Hepatocyte (in vitro differentiated cells): ENCODE measurements around the gene NTN4.

Experiments used
- EZH2 ChIP-seq: fragments of 200-600 bp; sonication (generic); IDR thresholded peaks from 2 replicates; pipeline ENCODE4 v1.6.1; 2016; ENCODE audit warnings: antibody characterized with exemption, mild to moderate bottlenecking, borderline replicate concordance
- TF ChIP-seq, protein P1 (sequence below): fragments of 200-600 bp; sonication (generic); IDR thresholded peaks from 2 replicates; pipeline ENCODE4 v1.5.1; 2016; ENCODE audit warnings: antibody characterized with exemption, mild to moderate bottlenecking; ENCODE audit not compliant: poor library complexity

DNA sequence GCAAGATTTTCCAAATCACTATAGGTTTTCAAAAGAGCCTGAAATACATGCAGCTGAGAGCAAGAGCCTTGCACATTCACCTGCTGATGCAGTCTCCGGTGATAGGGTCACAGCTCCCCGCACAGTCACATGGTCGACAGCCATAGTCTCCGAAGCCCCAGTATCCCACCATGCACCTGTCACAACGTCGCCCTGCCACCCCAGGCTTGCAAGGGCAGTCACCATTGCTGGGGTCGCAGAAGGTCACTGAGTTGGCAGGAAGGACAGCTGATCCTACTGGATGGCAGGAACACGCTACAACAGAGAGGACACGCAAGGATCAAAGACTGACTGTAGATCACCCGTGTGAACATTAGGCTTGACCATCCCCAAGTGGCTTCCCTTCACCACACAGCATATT lies 107.1 kb downstream of the NTN4 start:
- TF ChIP-seq, protein P1, sequence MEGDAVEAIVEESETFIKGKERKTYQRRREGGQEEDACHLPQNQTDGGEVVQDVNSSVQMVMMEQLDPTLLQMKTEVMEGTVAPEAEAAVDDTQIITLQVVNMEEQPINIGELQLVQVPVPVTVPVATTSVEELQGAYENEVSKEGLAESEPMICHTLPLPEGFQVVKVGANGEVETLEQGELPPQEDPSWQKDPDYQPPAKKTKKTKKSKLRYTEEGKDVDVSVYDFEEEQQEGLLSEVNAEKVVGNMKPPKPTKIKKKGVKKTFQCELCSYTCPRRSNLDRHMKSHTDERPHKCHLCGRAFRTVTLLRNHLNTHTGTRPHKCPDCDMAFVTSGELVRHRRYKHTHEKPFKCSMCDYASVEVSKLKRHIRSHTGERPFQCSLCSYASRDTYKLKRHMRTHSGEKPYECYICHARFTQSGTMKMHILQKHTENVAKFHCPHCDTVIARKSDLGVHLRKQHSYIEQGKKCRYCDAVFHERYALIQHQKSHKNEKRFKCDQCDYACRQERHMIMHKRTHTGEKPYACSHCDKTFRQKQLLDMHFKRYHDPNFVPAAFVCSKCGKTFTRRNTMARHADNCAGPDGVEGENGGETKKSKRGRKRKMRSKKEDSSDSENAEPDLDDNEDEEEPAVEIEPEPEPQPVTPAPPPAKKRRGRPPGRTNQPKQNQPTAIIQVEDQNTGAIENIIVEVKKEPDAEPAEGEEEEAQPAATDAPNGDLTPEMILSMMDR = no peak
- no peak for TF ChIP-seq EZH2
